Measurements from ENCODE around the gene RNF133.

RNF133 gene

GRCh38 chr7:122699017-122699416, at the start of gene RNF133:
Gene RNF133 (minus strand): TSS chr7:122699117. CDS start chr7:122698918, 199 bp downstream.
- DNase-seq = no peak

GRCh38 chr7:122748195-122748594, 49.3 kb upstream of the RNF133 start:
- DNase-seq = no peak

- DNase-seq = no peak
Observed at GRCh38 chr7:122746948-122747347, 48.0 kb upstream of the RNF133 start.

- no peak for DNase-seq
Observed at GRCh38 chr7:122743211-122743610, 44.3 kb upstream of the RNF133 start.

GRCh38 chr7:122738947-122739346, 40.0 kb upstream of the RNF133 start:
- DNase-seq = no peak

- no peak for DNase-seq
Observed at GRCh38 chr7:122736183-122736582, 37.3 kb upstream of the RNF133 start.

GRCh38 chr7:122727759-122728158, 28.8 kb upstream of the RNF133 start:
- no peak for DNase-seq

- DNase-seq = no peak
Observed at GRCh38 chr7:122727354-122727753, 28.4 kb upstream of the RNF133 start.

- no peak for DNase-seq
Observed at GRCh38 chr7:122726881-122727280, 28.0 kb upstream of the RNF133 start.

- no peak for DNase-seq
Observed at GRCh38 chr7:122724366-122724765, 25.4 kb upstream of the RNF133 start.

- DNase-seq = no peak
Observed at GRCh38 chr7:122719010-122719578, 20.2 kb upstream of the RNF133 start.

- DNase-seq = no peak
Observed at GRCh38 chr7:122717356-122718089, 18.6 kb upstream of the RNF133 start.

GRCh38 chr7:122715183-122715582, 16.3 kb upstream of the RNF133 start:
- no peak for DNase-seq

- DNase-seq = no peak
Observed at GRCh38 chr7:122710916-122711315, 12.0 kb upstream of the RNF133 start.

GRCh38 chr7:122709930-122710646, 11.2 kb upstream of the RNF133 start:
- DNase-seq = no peak

GRCh38 chr7:122706836-122707235, 7.9 kb upstream of the RNF133 start:
- no peak for DNase-seq

- DNase-seq = no peak
Observed at GRCh38 chr7:122702872-122703510, 4.1 kb upstream of the RNF133 start, which contains the start of gene RNF148. Gene RNF148 (minus strand): TSS chr7:122702922. CDS start chr7:122702750, 172 bp downstream.

GRCh38 chr7:122695816-122696215, 3.1 kb downstream of the RNF133 start:
- DNase-seq = no peak

GRCh38 chr7:122694697-122695096, 4.2 kb downstream of the RNF133 start:
- no peak for DNase-seq

GRCh38 chr7:122692769-122693309, 6.1 kb downstream of the RNF133 start:
- no peak for DNase-seq

- DNase-seq = no peak
Observed at GRCh38 chr7:122691569-122692235, 7.2 kb downstream of the RNF133 start.

GRCh38 chr7:122689346-122690109, 9.4 kb downstream of the RNF133 start:
- DNase-seq = no peak
